ENCODE measurements around the gene CADM1.

Gene CADM1

DNA sequence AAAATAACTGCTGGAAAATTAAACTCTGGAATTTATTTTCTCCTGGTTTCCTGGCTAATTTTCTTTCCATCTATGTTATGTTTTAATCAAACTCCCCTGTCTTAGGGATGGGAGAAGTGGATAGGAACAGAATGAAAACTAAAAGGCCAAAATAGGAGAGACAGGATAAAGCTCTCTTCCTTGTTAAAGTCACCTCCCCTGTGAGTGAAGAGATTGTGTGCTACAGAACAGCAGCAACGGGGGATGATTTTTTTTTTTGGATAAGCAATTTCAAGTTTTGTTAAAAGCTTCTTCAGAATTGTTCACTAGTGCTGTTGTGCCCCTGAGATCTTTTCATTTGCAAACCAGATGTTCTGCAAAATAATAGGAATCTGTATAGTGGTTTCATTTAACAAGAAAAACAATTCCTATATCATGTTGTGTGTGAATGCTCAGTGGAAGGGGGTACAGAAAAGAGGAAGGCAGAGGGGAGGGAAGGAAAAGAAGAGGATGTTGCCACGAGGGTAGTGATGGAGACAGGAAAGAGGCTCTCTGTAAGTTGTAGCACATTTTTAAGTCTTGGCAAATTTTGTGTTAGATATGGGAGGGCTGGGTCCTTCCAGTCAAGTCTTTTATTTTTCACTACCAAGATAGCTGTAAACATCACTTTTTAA is 301.2 kb downstream of the CADM1 start:
- DNase-seq (ENCODE audit: low spot score): no peak

DNA sequence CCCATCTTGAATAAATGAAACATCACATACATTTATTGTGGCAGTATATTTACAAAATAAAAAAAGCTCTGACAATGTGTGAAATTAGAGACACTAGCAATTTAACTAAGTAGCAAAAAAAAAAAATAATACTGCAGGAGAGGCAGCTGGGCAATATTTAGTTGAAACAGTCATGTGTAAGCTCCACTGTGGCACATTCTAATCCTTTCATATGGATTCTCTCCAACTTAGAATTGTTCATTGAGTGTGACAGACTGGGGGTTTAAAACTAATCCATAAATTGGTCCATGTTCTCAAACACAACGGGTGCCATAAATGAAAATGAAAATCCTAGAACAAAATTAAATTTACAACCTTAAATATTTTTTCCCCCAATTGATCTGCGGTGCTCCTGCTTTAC is 302.1 kb downstream of the CADM1 start:
- DNase-seq (ENCODE audit: low spot score): no peak

DNA sequence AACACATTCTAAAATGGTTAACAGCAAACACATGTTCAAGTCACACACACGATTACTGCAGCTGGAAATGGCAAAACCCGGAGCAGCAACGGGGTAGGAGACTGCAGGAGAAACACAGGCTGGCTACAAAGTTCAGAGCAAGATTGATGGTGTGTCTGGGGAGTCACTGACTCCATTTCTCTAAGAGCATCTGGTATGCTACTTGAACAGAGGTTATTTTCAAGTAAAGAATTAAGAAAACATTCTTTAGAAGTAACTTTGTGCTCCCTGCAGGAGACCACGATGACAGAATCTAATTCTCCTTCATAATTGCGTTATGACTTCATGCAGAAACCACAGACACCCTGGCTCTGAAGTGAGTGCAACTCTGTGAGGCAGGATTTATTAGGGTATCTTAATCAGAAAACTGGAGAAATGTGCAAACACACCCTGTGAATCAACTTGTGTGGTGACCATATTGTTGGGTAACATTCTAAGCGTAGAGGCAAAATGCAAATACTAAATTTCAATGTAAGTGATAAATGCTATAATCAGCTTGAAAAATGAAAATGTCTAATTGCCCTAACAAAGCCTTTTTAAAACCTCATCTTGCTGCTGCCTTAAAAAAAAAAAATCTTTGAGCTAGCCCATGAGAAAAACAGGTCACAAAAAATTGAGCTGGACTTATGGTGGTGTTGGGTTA is 303.0 kb downstream of the CADM1 start:
- DNase-seq (ENCODE audit: low spot score): no peak

DNA sequence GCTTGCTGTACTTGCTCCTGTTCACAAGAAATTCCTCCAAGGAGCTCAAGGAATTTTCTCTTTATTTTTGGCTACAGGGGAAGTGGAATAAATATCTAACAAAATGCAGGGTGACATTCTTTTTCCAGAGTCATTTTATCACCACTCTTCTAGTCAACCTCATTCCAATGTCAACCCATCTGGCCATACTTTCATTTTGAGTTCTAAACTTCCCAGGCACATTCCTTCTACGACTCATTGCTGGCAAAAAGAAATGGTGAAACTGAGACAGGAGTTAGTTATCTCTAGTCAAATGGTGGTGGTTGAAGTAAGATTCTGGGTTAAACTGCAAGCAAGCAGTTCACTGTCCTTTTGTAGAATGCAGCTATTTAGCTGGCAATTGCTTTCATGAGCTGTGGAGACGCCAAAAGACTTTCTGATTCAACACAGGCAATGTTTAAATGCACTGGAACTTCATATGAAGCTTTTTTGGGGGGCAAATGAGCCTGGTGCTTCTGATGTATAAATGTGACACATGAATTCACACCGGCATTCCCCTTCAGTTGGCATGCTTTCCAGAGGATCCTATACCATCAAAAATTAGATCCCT is 304.6 kb downstream of the CADM1 start:
- DNase-seq (ENCODE audit: low spot score): no peak

DNA sequence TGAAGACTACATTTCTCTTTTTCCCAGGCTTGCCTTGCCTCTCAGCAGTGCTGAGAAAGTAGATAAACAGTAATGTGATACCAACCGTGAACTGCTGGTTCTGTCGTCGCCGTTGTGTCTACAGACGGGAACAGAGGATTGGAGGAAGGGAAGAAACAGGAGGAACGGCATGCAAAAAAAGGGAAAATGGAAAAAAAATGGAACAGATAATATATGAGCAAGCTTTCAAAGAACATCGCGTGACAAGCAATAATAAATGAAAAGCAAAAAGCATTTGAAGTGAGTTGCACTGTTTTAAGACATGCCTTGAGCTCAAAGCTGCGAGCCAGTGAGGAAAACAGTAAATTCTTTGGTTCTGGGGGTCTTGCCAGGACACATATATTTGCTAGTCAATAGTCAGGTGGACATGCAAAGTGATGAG is 305.9 kb downstream of the CADM1 start:
- DNase-seq (ENCODE audit: low spot score): no peak

DNA sequence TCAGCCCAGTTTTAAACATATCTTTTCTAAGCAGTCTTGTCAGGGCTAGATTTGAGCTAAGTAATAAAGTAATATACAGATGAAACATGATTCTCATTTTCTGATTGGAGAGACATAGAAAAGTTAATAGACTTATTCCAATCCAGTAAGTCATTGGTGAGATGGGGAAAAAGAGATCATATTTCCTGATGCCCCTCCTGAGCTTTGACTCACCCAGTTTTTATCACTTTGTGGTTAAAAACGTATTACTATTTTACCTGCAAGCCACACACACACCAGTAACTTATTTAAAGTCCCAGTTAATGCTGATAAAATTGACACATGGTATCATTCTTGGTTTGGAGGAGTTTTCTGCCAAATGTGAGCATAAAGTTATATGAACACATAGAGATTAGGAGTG is 306.8 kb downstream of the CADM1 start:
- no peak for DNase-seq (ENCODE audit: low spot score)

DNA sequence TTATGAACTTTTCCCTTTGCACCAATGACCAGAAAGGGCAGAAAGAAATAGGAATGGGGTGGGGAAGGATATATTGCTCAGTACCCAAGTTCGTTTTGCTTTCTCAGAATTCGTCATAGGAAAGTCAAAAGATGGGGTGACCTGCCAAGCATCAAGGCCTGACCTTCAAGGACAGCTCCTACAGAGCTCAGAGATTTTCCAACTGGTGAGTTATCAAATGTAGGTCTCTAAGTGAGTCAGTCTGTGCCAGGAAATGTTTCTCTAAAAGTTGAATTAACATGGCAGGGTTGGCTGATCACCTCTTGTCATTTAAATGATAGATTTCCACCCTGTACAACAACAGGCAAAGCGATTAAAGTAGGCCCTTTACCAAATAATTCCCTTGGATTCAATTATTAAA is 307.2 kb downstream of the CADM1 start:
- no peak for DNase-seq (ENCODE audit: low spot score)

DNA sequence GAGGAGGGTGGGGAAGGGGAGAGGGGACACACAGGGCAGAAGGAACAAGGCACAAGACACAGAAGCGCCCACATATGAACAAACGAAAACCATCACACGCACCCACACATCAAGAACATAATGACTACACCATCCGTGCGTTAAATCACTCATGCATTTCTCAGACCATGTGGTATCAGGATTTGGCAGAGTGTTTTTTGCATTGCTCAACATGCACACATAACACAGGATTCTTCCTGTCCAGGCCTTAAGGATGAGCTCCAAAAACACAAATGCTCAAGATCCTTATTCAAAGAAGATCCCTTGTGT is 309.5 kb downstream of the CADM1 start:
- no peak for DNase-seq (ENCODE audit: low spot score)

DNA sequence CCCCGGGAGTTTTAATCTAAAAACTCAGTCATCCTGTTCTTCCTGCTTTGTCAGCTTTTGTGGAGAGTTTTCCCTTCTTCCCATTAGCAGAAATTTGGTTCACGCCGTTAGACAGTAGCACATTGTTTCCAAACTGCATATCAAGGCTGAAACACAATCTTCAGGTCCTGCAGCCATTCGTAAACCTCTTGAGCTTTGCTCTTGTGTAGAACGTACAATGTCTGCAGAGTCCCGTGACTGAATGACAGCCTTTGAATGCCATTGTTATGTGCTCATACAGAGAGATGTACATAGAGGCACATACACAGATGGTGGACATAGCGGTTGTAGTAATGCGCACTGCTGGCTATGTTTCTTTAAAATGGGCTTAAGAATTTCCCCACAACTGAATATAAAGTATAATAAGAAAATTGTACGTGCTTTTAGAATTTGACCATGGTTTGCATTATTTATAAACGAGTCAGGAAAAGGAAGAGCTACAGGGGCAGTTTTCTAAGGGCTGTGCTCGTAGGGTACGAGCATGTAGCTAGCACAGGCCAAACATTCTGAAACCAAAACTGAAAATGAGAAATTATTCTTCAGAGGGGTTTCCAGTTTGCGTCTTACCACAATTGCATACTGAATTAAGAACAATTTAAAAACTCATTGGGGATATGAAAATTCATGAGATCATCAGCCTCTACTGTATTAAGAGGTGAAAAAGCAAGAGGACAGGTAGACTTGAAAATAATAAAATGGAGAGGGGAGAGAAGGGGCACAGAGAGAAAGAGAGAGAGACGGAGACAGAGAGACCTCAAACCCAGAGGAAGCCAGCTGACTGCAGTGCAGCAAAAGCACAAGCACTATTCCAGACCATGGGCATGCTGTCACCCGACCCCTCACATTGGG is 310.1 kb downstream of the CADM1 start:
- no peak for DNase-seq (ENCODE audit: low spot score)

DNA sequence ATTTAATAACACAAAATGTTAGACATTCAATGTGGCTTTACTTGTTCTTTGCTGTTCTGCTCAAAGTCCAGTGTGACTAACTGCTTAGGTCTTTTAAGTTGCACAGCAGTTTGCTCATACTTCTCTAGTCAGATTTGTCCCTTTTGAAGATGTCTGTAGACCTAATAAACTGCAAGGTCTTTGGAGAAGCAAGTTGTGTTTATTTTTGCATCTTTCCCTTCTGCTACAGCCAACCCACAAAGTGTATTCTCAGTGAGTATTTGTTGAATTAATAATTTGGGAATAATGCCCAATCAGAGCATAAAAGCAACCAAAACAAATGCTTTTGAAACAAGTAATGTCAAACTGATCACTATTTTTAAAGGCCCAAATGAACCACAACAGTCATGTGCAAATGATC is 312.5 kb downstream of the CADM1 start:
- DNase-seq (ENCODE audit: low spot score): no peak

DNA sequence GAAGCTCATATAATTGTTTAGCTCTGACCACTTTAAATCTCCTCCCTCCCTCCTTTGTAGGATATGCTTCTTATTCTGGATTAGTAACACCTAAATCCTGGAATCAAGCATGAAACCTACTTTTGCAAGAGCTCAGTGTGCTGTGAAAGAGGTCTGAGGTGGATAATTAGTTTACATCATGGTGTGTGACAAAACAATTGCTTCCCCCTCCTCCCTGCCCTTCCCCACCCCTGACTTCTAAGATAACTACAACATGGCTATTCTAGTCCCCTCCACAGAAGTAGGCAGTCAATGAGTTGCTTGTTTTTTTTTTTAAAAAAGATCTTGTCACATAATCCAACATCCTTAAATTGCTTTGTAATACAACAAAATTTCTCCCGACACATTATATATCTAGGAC is 314.0 kb downstream of the CADM1 start:
- no peak for DNase-seq (ENCODE audit: low spot score)

DNA sequence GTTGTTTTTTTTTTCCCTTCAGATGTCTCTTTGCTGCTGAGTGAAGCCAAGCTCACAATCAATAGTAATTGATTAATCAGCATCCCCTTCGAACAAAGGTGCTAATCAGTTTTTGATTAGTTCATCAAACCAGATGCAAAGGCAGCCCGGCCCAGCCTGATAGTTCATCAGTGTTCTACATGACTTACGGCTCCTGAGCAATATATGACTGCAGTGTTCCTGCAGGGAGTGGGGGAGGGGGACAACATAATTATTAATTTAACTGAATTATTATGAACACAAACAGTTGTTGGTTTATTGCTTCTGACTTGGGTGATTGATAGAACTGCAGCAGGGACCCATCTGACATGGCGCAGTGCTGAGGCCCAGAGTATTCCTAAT is 315.3 kb downstream of the CADM1 start:
- no peak for DNase-seq (ENCODE audit: low spot score)

DNA sequence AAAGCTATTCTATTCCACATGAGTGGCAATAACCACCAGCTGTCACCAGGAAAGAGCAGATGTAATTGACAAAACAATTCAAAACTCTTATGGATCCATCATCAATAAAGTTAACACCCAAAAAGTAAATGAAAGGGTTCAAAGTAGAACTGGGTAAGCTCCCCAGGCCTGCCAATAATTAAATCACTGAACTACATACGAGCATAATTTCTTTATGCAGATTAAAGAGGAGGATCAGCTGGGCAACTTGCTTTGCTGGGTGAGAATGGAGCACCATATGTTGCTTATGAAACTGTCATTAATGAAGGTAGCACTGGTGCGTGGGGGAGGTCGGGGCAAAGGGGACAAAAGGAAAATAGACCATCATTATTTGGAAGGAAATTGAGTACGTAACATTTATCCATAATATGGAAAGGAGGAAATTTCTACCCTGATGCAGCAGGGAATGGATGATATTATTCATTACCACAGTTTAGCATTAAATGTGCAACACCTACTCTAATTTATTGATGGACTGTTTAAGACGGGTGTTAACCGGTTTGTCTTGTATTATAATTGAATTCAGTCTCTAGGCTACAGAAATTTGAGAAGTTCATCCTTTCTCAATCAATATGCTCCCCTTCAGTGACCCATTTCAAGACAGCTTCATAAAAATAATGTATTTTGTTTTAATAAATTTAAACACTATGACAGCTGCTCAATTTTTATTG is 315.9 kb downstream of the CADM1 start:
- no peak for DNase-seq (ENCODE audit: low spot score)

DNA sequence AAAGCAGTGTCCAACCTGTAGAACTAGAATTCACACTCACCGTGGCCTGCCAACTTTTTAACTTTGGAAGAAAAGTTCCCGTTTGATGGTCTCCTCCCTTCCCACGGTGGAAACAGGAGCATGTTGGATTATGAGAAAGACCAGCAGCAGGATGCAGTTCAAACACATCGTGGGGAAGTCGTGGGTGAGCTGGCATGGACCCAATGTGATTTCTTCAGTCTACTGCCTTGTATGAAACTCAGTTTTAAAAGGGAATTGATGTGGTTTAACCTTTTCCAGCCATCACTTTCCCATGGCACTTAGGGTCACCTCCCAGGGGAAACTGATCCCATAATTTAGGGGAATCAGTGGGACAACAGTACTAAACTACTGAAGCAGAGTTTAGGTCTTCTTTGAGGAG is 318.3 kb downstream of the CADM1 start:
- no peak for DNase-seq (ENCODE audit: low spot score)

DNA sequence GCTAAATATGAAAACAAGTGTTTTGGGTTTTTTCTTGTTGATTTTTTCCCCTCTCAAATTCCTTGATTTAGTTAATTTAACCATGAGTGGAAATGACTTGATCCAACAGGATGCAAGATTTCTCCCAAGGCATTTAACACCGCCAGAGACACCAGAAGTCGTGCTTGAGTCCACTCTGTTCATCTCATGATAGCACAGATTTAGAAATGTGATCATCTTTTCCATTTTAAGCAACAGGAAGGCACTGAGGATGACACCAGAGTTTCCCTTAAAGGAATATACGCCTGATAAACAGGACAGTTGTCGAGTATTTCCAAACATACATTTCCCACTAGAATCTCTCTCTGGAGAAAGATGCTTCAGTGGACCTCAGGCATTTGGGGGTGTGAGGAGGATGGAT is 318.7 kb downstream of the CADM1 start:
- DNase-seq (ENCODE audit: low spot score): no peak

DNA sequence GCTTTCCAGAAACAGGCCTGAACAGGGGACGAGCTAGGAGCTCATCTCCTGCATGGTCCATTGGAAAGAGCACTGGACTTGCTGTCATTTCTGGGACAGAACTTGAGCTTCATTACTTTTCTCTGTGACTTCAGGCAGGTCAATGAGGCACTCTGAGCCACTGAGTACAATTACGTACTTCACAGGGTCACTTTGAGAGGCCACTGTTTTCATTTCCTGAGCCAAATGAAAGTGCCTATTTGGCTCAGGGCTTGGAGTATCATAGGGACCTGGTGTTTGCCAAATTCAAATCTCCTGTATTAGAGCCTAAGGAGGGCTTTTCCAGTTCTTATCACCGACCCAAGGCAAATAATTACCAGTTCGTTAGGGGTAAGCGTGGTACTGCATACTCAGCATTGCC is 319.3 kb downstream of the CADM1 start:
- no peak for DNase-seq (ENCODE audit: low spot score)

DNA sequence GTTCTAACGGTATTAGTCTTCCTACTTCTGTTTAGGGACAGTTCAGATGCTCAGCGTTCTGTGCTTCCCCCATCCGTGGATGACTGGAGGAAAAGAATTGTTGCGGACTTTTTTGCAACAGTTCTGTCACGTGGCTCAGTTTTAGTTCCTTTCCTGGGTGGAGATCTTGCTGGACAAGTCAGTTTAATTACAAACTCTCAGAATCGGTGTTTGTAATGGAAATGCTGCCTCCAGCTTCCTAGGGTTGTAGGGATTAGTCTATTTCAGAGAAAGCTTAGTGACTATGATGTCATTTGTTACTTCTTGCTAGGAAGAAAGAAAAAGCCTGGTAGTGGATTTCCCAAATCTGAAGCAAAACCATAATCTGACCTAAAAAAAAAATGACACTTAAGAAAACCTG is 320.4 kb downstream of the CADM1 start:
- no peak for DNase-seq (ENCODE audit: low spot score)

DNA sequence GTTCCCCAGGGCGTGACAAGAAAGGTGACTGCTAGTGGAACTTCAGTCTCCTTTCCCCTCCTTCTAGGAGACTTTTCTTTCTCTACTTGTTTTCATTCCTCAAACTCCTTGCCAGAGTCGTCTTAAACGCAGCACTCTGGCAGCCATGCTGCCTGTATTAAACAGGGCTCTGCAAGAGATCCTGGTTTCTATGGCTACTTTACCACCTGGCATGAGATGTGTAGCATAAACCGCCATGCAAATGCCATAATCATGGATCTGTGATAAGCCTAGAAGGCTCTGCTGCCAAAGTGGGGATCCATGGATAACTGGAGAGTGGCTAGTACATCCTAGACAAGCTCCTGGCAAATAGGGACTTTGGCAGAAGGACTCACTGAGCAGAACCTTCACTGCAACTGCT is 321.1 kb downstream of the CADM1 start:
- no peak for DNase-seq (ENCODE audit: low spot score)

DNA sequence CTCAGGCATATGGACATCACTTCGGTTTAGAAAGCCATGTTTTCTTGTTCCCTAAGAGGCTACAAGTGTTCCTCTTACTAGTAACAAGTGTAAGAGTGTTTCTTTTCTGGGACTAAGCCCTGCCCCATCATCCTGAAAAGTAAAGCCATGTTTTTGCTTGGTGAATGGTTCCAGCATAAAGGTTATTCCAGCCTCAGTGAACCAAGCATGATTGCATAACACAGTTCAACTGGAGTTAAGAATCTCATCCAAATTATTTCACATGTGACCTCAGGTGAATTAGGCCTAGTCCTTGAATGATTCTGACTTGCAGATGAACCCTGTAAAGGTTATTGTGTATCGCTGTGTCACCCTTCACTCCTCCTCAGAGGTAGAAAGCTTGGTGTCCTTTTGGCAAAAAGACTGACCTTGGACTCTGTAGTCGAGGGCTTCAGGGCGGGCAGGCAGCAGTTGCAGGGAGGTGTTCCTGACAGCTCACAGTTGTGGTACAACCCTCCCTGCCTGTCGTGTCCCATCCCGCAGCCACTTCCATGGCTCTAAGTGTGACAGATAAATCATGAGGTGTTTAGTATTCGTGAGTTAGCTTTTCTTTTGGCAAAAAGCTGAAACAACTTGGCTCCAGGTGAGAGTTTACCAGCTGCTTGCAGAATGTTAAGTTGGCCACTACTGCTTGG is 321.8 kb downstream of the CADM1 start:
- DNase-seq (ENCODE audit: low spot score): no peak

DNA sequence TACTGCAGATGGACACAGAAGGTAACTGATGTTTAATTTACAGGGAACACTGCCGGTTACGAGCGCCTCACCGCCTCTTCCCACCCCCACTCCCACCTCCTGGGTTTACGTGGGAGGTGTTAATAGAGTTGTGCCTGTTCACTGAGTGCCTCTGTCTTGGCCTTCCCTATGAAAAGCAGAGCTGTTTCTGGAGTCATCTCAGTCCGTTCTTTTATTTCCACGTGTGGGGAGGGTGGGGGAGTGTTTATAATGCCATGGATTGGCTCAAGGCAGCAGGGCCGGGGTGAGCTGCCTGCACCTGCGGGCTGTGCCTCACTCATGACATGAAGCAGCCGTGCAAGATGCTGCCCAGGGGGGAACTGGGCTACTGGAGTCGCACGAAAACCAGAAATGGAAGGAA is 322.7 kb downstream of the CADM1 start:
- no peak for DNase-seq (ENCODE audit: low spot score)

DNA sequence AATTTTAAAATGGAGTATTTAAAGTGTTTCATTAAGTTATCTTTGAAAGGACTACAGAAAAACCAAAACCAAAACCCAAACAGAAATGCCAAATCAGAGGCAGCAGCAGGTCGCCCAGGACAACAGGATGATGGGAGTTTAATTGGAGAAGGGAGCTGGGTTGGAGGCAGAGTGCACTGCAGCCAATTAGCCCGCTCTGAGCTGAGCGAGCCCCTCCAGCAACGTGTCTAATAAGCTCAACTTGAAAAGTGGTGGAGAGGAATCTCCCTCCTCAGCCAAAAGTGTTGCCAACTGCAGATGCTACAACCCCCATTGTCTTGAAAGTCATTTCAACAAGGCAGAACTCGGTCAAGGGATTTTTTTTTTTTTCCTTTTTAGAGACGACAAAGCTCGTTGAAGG is 323.9 kb downstream of the CADM1 start:
- no peak for DNase-seq (ENCODE audit: low spot score)

DNA sequence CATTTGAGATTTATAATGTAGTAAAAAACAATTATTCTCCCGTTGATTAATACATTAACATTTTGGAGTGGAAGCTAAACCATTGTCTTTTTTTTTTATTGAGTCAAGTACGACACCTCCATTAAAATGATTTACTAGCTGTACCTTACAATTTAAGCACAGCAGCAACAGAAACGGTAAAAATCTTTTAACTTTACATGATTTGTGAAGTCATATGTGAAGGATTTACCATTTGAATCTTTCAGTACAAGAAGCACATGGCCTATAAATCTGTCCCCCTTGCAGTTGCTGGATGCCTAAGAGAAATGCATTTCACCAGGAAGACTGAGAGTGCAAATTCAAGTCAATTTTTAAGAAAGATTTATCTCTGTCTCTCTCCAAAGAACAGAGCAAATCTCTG is 324.6 kb downstream of the CADM1 start:
- no peak for DNase-seq (ENCODE audit: low spot score)

Measured in kidney capillary endothelial cell (primary cell).